Chondrocyte (in vitro differentiated cells): ENCODE data around the gene SPSB1. TPM values are rescaled to one million over a fixed set of nuclear protein-coding genes. Genes with fewer than 3 reads are reported as not detected.
A peak's percentile ranks its signal among the peaks of the same experiment; 100 is the strongest.

Source experiments
- DNase-seq: peaks from one replicate; pipeline ENCODE4 v3.0.0; 2021; ENCODE audit warnings: mixed read lengths, low spot score
- H3K27ac Mint-ChIP-seq: one replicate; pipeline ENCODE4 v1.8.0; 2021; ENCODE audit warnings: mild to moderate bottlenecking, moderate library complexity, mixed read lengths; ENCODE audit not compliant: unreplicated experiment
- H3K27me3 Mint-ChIP-seq: 2 replicates; pipeline ENCODE4 v1.8.0; 2021; ENCODE audit warnings: low read depth, mixed read lengths
- H3K36me3 Mint-ChIP-seq: 2 replicates; pipeline ENCODE4 v1.8.0; 2021; ENCODE audit warnings: low read depth, mixed read lengths
- H3K4me1 Mint-ChIP-seq: 2 replicates; pipeline ENCODE4 v1.8.0; 2021; ENCODE audit warnings: low read depth, mild to moderate bottlenecking, mixed read lengths
- H3K4me3 Mint-ChIP-seq: one replicate; pipeline ENCODE4 v1.8.0; 2021; ENCODE audit warnings: mild to moderate bottlenecking, moderate library complexity, mixed read lengths; ENCODE audit not compliant: unreplicated experiment
- H3K9me3 Mint-ChIP-seq: 2 replicates; pipeline ENCODE4 v1.8.0; 2021; ENCODE audit warnings: low read depth, mixed read lengths
- total RNA-seq: library from RNA; stranded (reverse); gene quantifications from 3 replicates; pipeline ENCODE4 v1.2.1, GENCODE V29; 2021
- TF ChIP-seq, protein P1 (sequence below): fragments of 200-600 bp; sonication (generic); IDR thresholded peaks from 2 replicates; pipeline ENCODE4 v1.5.0; 2021; ENCODE audit warnings: antibody characterized with exemption, mild to moderate bottlenecking, moderate library complexity

SPSB1 gene
- total RNA-seq, 1 donor from 2014 or later = 173 TPM

- H3K27ac Mint-ChIP-seq = peak overlapping the region; percentile 63
- peaks cover 8% of the 10 kb centered on the region for H3K9me3 Mint-ChIP-seq
- H3K4me3 Mint-ChIP-seq = no peak overlapping the region
- peaks cover 35% of the 10 kb centered on the region for H3K4me1 Mint-ChIP-seq
- DNase-seq = no peak
- no peaks in the 10 kb centered on the region for H3K27me3 Mint-ChIP-seq
- TF ChIP-seq, protein P1, sequence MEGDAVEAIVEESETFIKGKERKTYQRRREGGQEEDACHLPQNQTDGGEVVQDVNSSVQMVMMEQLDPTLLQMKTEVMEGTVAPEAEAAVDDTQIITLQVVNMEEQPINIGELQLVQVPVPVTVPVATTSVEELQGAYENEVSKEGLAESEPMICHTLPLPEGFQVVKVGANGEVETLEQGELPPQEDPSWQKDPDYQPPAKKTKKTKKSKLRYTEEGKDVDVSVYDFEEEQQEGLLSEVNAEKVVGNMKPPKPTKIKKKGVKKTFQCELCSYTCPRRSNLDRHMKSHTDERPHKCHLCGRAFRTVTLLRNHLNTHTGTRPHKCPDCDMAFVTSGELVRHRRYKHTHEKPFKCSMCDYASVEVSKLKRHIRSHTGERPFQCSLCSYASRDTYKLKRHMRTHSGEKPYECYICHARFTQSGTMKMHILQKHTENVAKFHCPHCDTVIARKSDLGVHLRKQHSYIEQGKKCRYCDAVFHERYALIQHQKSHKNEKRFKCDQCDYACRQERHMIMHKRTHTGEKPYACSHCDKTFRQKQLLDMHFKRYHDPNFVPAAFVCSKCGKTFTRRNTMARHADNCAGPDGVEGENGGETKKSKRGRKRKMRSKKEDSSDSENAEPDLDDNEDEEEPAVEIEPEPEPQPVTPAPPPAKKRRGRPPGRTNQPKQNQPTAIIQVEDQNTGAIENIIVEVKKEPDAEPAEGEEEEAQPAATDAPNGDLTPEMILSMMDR = no peak
- H3K36me3 Mint-ChIP-seq = peaks cover 6% of the 10 kb centered on the region
Measured at GRCh38 chr1:9395018-9395417, 102.3 kb downstream of the SPSB1 start.

GRCh38 chr1:9397047-9397446, 104.4 kb downstream of the SPSB1 start:
- peaks cover 6% of the 10 kb centered on the region for H3K36me3 Mint-ChIP-seq
- H3K27ac Mint-ChIP-seq = peak overlapping the region; percentile 93
- no peak overlapping the region for H3K4me3 Mint-ChIP-seq
- H3K27me3 Mint-ChIP-seq = no peaks in the 10 kb centered on the region
- peaks cover 8% of the 10 kb centered on the region for H3K9me3 Mint-ChIP-seq
- DNase-seq = no peak
- peaks cover 47% of the 10 kb centered on the region for H3K4me1 Mint-ChIP-seq
- TF ChIP-seq, protein P1 = no peak

GRCh38 chr1:9397997-9398526, 105.4 kb downstream of the SPSB1 start:
- Mint-ChIP-seq H3K27me3 (no peaks in the 10 kb centered on the region), H3K36me3 (peaks cover 6% of the 10 kb centered on the region), H3K4me1 (peaks cover 56% of the 10 kb centered on the region), H3K9me3 (peaks cover 8% of the 10 kb centered on the region), H3K4me3 (no peak overlapping the region), H3K27ac (peak overlapping the region; percentile 93)
- no peak for DNase-seq
- TF ChIP-seq, protein P1 = no peak

DNA sequence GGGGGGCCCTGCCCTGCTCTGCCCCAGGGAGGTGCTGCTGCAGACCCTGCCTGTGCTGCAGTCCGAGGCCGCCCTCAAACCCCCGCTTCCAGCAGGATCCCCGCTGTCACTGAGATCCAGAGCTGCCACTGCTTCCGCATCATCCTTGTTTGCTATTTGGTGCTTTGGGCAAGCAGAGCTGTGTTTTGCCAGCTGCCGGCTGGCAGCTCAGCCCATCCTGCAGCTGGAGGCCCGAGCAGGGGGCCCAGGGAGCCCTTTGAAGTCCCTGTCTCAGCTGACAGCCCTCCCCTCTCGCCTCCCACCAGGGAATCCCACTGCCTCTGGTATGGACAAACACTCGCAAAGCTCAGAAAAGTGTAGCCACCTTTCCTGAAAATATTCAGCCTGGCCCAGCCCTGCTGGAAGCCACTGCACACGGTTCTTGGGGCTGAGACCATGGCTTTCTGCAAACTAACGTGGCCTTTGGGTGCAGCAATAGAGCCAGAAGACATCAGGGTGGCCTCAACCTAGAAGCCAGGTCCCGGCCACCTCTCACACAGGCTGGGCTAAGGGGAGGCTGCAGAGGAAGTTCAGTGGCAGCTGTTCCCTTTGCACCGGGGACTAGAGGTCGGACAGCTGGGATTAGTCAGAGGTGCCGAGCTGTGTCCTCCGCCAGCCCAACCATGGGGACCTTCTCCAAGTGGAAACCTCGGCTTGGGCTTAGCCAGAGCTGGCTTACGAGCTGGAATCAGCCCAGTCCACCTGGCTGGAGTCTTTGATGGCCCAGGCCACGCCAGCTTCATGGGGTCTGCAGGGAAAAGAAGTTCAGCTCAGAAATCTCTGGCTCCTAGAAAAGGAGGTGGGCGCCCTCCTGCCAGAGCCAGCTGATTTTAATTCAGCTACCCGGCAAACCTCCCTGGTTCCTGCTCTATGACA, 107.1 kb downstream of the SPSB1 start:
- DNase-seq = no peak
- H3K27me3 Mint-ChIP-seq = no peaks in the 10 kb centered on the region
- H3K4me1 Mint-ChIP-seq = peaks cover 67% of the 10 kb centered on the region
- TF ChIP-seq, protein P1 = no peak
- peak overlapping the region; percentile 99 for H3K27ac Mint-ChIP-seq
- H3K4me3 Mint-ChIP-seq = no peak overlapping the region
- peaks cover 5% of the 10 kb centered on the region for H3K9me3 Mint-ChIP-seq
- H3K36me3 Mint-ChIP-seq = peaks cover 5% of the 10 kb centered on the region

DNA sequence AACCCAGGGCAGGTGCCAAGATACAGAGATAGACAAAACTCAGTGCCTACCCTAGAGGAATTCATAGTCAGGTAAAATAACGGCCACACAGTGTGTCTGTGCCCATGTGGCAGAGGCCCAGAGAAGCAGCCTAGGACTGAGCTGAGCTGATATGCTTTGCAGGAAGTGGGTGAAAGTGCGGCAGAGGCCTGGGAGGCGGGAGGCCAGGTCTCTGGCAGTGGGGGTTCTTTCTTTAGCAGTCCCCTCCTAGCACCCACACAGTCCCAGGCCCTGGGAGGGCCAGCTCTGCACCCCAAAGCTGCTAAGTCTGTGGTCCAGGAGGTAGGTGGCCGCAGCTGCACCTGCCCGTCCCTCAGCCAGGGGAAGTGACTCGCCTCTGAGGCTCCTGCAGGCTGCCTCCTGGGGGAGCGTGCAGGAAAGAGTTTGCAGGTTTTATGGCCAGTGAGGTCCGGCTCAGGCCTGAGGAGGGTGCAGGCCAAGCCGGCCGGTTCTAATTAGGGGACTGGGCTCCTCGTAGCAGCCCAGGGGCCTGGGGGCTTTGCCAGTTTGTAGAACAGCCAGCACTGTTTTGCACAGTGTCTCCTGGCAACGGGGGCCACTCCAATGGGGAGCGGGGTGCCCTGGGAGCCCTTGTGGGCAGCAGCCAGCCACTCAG, 107.9 kb downstream of the SPSB1 start:
- DNase-seq = no peak
- peak overlapping the region; percentile 99 for H3K27ac Mint-ChIP-seq

More for the DNA sequence above, 107.9 kb downstream of the SPSB1 start:
- Mint-ChIP-seq H3K36me3 (peaks cover 2% of the 10 kb centered on the region), H3K4me1 (peaks cover 68% of the 10 kb centered on the region), H3K9me3 (no peaks in the 10 kb centered on the region), H3K27me3 (no peaks in the 10 kb centered on the region), H3K4me3 (no peak overlapping the region)
- TF ChIP-seq, protein P1 = no peak
